SIG-M5 treated with dmso at 0.1 percent for 504 hours (cell line): ENCODE measurements around the gene TMEM40.
"Not testable (repeated sequence)": the region's sequence is repeated elsewhere in the genome, so short reads cannot be mapped to it uniquely, and the experiment has no call there.

Experiments used
- DNase-seq: peaks from one replicate; lab custom pipeline; 2025; ENCODE audit not compliant: unreplicated experiment; lab: John Stamatoyannopoulos, UW

The TMEM40 gene

DNA sequence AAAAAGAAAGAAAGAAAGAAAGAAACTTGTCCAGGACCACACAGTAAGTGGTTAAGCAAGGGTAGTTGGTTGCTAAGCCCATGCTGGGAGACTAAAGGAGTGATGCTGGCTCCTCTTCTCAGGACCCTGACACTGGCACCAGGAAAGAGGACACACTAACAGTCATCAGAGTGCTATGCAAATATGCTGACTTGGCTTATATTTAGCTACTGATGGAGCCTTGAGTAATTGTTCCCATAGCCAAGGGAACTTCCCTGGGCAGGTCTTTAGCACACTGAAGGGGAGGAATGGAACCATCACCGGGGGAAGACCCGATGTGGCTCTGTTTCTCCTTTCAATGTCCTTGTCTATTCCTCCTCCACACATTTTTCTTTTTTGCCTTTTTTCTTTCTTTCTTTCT, 6.2 kb downstream of the TMEM40 start:
- DNase-seq, result no peak

DNA sequence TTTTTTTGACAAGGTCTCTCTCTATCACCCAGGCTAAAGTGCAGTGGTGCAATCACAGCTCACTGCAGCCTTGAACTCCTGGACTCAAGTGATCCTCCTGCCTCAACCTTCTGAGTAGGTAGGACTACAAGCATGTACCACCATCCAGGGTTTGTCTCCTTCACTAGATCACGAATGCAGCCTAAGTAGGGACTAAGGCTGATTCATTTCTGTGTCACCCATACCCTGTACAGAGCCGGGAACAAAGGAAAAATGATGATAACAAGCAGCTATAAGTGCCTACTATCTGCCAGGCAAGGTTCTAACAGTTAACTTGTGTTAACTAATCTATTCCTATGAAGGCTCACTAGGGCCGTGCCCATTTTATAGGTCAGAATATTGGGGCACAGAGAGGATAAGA, 7.0 kb downstream of the TMEM40 start:
- DNase-seq, result no peak

DNA sequence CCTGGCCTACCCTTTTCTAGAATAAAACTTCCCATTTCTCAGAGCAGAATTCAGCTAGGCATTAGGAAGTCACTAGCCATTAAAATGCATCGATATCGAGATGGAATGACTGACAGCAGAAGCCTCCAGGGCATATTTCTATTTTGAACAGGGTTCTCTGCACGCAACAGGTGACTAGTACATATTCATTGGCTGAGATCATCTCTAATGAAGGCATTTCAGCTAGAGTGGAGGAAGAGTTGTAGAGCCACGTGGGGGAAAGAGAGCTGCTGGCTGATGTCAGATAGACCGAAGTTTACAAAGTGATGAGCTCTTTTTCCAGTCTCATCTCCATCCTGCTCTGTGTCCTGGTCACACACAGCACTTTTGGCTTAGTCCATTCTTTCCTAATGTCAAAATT, 7.5 kb downstream of the TMEM40 start:
- DNase-seq, result no peak

DNA sequence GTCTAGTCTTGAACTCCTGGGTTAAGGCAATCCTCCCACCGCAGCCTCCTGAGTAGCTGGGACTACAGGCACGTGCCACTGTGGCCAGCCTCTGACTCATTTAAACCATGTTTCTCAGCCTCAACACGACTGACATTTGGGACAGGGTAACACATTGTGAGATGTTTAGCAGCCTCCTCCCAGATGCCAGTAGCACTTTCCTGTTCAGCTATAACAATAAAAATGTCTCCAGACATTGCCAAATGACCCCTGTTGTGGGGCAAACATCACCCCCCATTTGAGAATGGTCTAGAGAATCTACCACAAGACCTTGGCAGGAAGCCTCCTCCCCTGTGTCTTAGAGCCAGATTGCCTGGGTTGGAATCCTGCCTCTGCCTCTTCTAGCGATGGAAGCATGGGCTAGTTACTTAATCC, 8.4 kb downstream of the TMEM40 start:
- peak; percentile 26 for DNase-seq

DNA sequence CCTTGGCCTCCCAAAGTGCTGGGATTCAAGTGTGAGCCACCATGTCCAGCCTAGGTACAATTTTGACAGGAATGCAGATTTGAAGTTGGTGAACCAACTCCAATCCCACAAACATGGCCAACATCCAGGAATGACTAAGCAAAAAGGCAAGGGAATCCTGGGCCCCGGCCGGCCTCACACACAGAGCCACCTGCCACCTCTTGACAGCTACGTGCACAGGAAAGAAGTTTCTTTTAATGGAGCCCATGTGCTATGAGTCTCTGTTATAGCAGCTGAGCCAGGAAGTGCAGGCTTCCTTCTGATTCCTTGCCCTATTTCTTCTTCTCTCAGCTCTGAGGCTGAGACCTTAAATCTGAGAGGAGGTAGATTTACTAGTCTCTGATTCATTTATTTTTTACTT, 8.8 kb downstream of the TMEM40 start:
- DNase-seq, result no peak

DNA sequence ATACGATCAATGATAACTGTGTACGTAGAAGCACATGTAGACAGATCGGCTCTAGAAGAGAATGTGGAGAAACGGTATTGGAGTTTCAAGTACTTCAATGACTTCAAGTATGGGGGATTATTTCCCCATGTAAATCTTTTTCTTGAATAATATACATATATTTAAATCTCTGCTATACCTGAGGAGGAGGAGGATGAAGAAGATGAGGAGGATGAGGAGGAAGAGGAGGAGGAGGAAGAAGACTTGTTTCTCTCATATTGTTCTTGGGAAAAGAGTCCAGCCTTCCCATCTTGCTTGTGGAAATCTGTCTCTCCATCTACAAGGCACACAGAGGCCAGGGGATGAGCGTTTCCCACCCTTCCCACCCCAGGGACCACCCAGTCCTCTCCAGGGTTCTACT, 10.6 kb downstream of the TMEM40 start:
- no peak for DNase-seq

DNA sequence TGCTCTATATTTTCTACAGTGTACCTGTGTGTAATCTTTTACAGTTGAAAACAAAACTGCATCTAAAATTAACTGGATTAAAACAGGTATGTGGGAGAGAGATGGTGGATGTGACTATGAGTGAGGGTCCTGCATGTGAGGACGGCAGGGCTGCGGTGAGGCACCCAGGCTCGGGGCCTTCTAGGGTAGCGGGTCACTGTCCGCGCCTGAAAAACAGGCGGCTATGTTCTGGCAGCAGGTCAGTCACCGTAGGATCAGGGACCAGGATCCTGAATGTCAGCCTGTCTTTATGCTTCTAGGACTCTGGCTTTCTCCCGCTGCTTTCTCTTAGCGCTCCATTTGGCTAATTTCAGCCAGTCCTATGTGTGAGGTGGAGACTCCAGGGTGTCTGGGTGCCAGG, 12.6 kb downstream of the TMEM40 start:
- DNase-seq, result no peak

DNA sequence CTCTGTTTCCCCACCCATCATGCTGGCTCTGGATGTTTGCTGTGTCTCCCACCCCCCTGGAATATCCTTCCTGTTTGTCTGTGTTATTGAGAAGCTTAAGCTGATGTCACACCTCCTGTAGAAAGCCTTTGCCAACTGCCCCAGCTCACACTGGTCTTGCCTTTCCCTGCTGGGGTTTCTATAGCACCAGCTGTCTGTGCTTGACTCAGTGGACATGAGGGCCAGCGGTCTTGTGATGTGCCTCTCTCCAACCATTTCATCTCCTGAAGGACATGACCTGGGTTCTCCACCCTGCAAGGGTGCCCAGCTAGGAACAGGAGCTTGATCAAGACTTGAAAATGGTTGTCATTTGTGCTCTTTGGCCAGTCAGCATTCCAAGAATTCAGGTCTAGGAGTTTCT, 14.7 kb downstream of the TMEM40 start:
- no peak for DNase-seq

DNA sequence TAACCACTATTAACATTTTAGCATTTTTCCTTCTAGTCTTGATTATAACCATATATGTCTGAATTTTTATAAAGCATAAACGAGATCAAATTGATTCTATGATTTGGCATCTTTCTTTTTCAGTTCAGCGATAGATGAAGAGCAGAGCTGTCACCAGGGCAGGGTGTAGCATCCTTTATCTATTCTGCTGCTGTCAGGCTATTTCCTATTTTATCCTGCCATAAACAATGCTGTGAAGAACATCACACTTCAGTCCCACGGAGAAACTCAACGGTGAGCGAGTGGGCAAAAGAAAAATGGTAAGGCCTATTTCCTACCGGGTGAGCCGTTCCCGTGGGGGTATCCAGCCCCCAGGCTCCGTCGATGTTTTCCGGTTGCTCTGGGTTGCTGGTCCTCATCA, 15.5 kb downstream of the TMEM40 start:
- no peak for DNase-seq

DNA sequence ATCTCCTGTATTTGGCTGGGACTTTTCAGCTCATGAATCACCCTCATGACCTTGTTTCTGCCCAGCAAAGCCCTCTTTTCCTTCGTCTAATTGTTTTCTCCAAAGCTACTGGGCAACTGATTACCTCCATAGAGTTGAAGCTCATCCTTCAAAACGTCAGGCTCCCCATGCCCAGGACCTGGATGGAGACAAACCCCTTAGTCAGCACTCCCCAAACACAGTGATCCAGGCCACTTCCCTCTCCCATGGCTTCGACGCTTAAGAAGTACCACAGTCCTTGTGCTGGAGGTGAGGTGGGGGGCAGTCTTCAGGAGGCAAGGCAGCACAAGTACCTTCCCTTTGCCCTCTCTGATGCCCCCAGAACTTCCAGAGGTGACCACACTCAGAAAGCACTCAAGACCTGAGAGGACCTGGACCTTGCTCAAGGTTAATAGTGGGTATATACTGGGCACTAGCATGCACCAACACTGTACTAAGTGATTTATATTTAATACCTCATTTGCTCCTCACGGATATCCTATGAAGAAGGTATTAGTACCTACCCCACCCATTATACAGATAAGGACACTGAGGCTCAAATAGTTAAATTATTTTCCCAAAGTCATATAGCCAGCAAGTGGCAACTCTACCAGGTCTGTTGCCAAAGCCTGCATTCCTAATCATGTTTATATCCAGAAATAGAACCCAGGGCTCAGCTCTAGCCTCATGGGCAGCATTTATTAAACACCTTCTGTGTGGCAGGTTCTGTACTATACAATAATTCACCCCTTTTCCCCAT, 16.5 kb downstream of the TMEM40 start:
- no peak for DNase-seq

DNA sequence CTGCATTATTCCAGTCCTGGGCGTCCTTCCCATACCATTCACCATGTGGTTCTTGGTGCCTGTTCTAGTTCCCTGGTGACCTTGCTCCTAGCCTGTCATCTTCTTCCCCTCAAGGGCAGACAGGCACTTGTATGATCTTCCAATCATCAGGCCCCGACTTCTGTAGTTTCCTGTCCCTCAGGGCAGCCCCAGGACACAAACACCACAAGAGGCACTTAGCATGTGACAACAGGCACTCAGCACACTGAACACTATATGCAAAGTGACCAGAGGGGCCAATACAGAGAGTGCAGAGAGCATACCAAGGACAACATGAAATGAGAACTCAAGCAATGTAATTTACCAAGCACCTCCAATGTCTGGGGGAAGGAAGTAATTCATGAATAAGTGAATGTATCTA, 17.9 kb downstream of the TMEM40 start:
- DNase-seq, result no peak

DNA sequence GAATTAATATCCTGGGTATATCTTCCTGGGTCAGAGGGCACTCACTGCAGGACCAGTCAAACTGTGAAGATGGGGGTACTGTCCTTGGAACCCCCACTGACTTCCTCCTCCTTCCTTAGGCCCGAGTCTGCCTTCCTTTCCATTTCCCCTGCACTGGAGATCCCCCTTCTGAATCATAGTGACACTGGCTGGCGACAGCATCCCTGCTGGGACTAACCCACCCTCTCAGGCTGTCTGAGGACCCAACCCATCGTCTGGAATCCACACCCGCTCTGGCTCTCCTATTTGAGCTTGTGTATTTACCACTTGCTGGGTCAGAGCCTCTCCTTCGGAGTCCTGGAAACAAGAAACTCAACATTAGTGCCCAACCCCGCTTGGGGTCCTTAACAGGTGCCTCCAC, 21.2 kb downstream of the TMEM40 start:
- no peak for DNase-seq

DNA sequence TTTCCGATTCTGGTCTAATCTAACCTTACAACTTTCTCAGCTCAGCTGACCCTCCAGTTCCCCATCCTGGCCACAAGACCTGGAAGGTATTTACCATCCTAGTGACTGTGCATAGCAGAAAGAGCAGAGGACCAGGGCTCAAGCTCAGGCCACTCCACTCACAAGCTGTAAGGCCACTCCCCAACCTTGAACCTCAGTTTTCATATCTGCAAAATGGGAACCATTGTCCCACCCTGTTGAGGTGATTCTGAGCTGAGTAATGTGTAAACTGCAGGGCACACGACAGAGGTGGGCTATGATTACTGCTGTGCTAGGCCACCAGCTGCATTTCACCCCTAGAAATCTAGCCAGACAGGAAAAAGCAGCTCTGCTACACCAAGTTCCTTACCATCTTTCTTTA, 21.7 kb downstream of the TMEM40 start:
- no peak for DNase-seq

DNA sequence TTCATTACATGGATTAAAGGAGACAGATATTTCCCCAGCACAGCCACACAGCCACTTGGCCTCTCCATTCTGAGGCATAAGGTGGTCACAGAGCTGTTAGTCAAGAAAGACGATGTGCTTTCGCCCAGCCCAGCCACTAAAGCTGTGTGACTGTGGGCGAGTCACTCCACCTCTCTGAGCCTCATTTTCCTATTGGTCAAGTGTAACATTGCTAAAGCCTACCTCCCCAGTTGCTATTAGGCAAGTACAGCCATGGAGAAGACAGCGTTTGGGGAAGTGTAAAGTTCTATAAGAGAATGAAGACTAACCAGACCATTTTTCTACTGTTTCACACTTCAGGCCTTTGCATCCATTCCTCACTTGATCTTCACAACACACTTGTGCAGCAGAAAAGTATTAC, 24.1 kb downstream of the TMEM40 start:
- peak; percentile 50 for DNase-seq

DNA sequence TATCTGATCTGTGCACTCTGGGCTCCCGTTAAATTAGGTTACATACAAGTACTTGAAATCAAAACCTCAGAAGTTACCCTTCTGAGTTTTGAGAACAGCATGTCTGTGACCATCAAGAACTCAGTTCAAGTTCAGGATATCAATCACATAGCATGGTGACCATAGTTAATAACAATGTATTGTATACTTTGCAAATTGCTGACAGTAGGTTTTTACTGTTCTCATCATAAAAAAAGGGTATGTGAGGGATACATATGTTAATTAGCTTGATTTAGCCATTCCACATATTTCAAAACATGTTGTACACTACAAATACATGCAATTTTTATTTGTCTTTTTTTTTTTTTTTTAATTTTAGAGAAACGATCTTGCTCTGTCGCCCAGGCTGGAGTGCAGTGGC, 25.5 kb downstream of the TMEM40 start:
- DNase-seq, result no peak

DNA sequence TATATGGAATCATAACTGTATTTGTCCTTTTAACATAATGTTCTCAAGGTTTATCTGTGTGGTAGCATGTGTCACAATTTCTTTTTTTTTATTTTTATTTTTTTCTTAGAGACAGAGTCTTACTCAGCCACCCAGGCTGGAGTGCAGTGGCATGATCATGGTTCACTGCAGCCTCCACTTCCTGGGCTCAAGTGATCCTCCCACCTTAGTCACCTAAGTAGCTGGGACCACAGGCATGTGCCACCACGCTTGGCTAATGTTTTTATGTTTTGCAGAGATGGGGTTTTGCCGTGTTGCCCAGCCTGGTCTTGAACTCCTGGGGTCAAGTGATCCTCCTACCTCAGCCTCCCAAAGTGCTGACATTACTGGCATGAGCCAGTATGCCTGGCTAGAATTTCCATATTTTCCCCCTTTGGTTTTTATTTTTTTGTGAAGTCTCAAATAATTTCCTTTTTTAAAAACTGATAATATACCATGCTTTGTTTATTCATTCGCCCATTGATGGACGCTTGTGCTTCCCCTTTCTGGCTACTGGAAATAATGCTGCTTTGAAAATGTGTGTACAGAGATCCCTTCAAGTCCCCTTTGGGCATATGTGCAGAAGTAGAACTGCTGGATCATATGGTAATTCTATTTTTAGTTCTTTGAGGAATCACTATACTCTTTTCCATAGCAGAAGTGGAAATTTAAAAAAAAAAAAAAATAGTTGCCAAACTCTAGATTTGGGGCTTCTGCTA, 28.4 kb downstream of the TMEM40 start:
- DNase-seq, result no peak

DNA sequence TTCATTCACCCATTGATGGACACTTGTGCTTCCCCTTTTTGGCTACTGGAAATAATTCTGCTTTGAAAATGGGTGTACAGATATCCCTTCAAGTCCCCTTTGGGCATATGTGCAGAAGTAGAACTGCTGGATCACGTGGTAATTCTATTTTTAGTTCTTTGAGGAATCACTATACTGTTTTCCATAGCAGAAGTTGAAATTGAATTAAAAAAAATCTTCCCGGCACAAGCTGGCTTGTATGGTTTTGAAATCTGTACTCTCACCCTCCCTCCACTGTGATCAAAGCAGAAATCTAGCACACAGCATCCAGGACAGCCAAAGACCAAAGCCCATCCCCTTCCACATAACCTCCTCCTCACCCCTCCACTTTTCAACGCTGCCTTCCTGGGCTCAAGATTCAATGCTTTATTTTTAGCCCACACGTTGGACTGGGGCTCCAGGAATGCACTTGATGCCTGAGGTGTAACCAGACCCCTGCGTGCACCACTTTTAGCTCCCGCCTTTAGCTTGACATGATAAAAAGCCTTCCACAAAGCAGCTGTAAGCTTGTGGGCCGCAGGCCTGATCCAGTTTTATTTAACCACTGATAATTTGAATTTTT, 29.9 kb downstream of the TMEM40 start:
- DNase-seq, result no peak

DNA sequence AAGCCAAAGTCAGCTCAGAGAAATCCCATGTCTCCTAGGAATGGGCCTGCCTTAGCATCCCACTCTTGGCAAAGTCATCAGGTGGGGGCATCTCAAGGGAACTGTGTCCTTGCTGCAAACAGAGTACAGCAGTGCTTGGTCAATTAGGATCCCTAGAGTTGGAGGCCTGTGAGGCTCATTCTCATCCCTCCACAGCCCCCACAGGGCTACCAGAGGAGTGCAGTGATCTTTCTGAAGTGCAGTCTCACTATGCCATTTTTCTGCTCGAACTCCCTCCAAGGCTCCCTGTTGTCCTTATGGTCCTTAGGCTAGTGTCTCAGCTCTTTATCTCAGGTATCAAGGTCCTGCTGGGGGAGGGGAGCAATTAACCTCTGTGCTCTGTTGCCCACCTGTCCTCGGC, 31.1 kb downstream of the TMEM40 start:
- no peak for DNase-seq

DNA sequence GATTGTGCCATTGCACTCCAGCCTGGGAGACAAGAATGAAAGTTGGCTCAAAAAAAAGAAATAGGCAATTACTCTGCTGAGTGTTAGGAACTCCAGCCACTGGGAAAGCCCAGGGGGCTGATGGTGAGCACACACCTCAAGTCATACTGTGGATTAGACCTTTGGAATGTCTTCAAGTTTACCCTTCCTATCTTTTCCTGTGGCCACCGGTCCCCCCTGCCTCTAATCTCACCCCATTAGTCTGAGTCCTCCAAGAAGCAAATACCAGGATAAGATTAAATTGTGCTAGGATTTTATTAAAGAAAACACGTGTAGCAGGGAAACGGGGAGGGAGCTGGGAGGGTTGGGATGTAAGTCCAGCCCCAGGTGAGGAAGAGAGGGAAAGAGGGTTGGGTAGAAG, 31.6 kb downstream of the TMEM40 start:
- no peak for DNase-seq

DNA sequence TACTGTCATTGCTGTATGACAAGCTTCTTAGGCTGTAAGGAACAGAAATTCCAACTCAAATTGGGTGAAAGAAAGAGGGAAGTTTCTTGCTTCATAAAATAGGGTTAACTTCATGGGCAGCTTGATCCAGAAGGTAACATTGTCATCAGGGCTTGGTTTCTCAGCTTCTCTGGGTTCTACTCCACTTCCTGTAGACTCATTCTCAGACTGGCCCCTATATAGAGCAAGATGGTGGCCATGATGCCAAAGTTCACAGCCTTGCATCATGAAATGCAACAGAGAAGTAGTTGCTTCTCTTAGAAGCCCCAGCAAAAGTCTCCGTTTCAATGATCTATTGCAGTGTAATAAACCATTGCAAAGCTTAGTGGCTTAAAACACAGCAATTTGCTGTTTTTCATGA, 33.6 kb downstream of the TMEM40 start:
- DNase-seq, result no peak

DNA sequence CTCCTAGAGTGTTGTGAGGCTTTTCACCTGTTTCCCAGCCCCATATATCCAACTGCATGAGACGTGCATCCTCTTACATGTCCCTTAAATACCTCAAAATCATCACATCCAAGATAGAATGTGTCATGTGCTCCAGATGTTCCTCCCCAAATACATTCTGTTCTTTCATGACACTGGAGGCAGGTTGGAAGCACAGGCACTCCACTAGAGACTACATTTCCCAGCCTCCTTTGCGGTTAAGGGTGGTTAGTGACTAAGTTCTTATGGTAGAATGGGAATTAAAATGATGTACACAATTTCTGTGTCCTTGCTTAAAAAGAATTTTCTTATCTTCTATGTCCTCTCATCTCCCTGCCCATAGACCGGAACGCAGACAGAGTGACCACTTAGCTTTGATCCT, 34.3 kb downstream of the TMEM40 start:
- DNase-seq, result no peak

DNA sequence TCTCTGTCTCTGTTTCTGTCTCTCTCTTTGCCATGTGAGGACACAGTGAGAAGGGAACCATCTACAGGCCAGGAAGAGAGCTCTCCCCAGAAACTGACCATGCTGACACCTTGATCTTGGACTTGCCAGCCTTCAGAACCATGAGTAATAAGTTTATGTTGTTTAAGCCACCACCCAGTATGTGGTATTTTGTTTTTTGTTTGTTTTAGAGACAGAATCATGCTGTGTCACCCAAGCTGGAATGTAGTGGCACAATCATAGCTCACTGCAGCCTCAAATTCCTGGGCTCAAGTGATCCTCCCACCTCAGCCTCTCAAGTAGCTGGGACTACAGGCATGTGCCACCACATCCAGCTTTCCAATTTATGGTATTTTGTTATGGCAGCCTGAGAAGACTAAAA, 35.7 kb downstream of the TMEM40 start:
- DNase-seq, result not testable (repeated sequence)
